HUES48 (cell line): ENCODE results near the gene IRF5.

Experiments
- H3K27ac ChIP-seq: one replicate; pipeline ENCODE4 v1.7.0; 2013; ENCODE audit warnings: low read depth, low read length, inconsistent platforms
- H3K27me3 ChIP-seq: 2 replicates; pipeline ENCODE4 v1.6.1; 2013; ENCODE audit warnings: mild to moderate bottlenecking, low read length; ENCODE audit not compliant: control insufficient read depth, insufficient read depth
- H3K36me3 ChIP-seq: 2 replicates; pipeline ENCODE4 v1.6.1; 2013; ENCODE audit warnings: low read length; ENCODE audit not compliant: control insufficient read depth, insufficient read depth
- H3K4me1 ChIP-seq: 2 replicates; pipeline ENCODE4 v1.6.1; 2013; ENCODE audit warnings: mild to moderate bottlenecking, low read length; ENCODE audit not compliant: control insufficient read depth, insufficient read depth
- H3K4me3 ChIP-seq: 2 replicates; pipeline ENCODE4 v1.5.1; 2013; ENCODE audit warnings: mild to moderate bottlenecking, low read depth, low read length
- H3K9ac ChIP-seq: 2 replicates; pipeline ENCODE4 v1.6.1; 2013; ENCODE audit warnings: mild to moderate bottlenecking, low read depth, low read length, moderate library complexity
- H3K9me3 ChIP-seq: 2 replicates; pipeline ENCODE4 v1.6.1; 2013; ENCODE audit warnings: low read length; ENCODE audit not compliant: control insufficient read depth, insufficient read depth

Gene IRF5

GRCh38 chr7:128937647-128938543, at the start of gene IRF5:
IRF5 (plus strand) TSS chr7:128937927; CDS start chr7:128942082, 4,155 bp downstream.
- H3K27me3 ChIP-seq = peaks cover 72% of the 10 kb centered on the region
- H3K9me3 ChIP-seq = no peaks in the 10 kb centered on the region
- no peaks in the 10 kb centered on the region for H3K4me1 ChIP-seq
- H3K9ac ChIP-seq = no peak within 1 kb of the TSS
- no peak within 1 kb of the TSS for H3K27ac ChIP-seq
- H3K36me3 ChIP-seq = no peaks in the 10 kb centered on the region
- peak within 1 kb of the TSS; percentile 62 for H3K4me3 ChIP-seq

GRCh38 chr7:128888039-128888755, 49.5 kb upstream of the IRF5 start:
- Histone ChIP-seq H3K27me3 (peaks cover 6% of the 10 kb centered on the region), H3K4me3 (no peak overlapping the region), H3K9ac (no peak overlapping the region), H3K9me3 (no peaks in the 10 kb centered on the region), H3K4me1 (peaks cover 22% of the 10 kb centered on the region; the same call in 1 of the 2 replicates), H3K27ac (no peak overlapping the region), H3K36me3 (no peaks in the 10 kb centered on the region)

GRCh38 chr7:128888756-128889095, 49.0 kb upstream of the IRF5 start:
- Histone ChIP-seq H3K27ac (peak overlapping the region; percentile 11), H3K9ac (no peak overlapping the region), H3K4me3 (no peak overlapping the region), H3K9me3 (no peaks in the 10 kb centered on the region), H3K27me3 (peaks cover 6% of the 10 kb centered on the region), H3K4me1 (peaks cover 22% of the 10 kb centered on the region; the same call in 1 of the 2 replicates), H3K36me3 (no peaks in the 10 kb centered on the region)

- Histone ChIP-seq H3K27me3 (peaks cover 6% of the 10 kb centered on the region), H3K4me3 (no peak overlapping the region), H3K9ac (no peak overlapping the region), H3K9me3 (no peaks in the 10 kb centered on the region), H3K4me1 (peaks cover 22% of the 10 kb centered on the region; the same call in 1 of the 2 replicates), H3K36me3 (no peaks in the 10 kb centered on the region), H3K27ac (peak overlapping the region; percentile 16)
Measured at GRCh38 chr7:128889121-128889520, 48.6 kb upstream of the IRF5 start.

- no peak overlapping the region for H3K9ac ChIP-seq
- no peaks in the 10 kb centered on the region for H3K36me3 ChIP-seq
- peaks cover 22% of the 10 kb centered on the region; the same call in 1 of the 2 replicates for H3K4me1 ChIP-seq
- no peak overlapping the region for H3K27ac ChIP-seq
- H3K4me3 ChIP-seq = peak overlapping the region; percentile 63
- H3K27me3 ChIP-seq = peaks cover 6% of the 10 kb centered on the region
- H3K9me3 ChIP-seq = no peaks in the 10 kb centered on the region
Measured at GRCh38 chr7:128890306-128891109, 47.2 kb upstream of the IRF5 start.

GRCh38 chr7:128891110-128891941, 46.4 kb upstream of the IRF5 start:
- Histone ChIP-seq H3K9ac (no peak overlapping the region), H3K36me3 (no peaks in the 10 kb centered on the region), H3K4me3 (peak overlapping the region; percentile 63), H3K27ac (no peak overlapping the region), H3K9me3 (no peaks in the 10 kb centered on the region), H3K4me1 (peaks cover 22% of the 10 kb centered on the region; the same call in 1 of the 2 replicates), H3K27me3 (peaks cover 6% of the 10 kb centered on the region)

GRCh38 chr7:128891942-128892269, 45.8 kb upstream of the IRF5 start:
- Histone ChIP-seq H3K9me3 (no peaks in the 10 kb centered on the region), H3K27me3 (peaks cover 6% of the 10 kb centered on the region), H3K4me1 (peaks cover 22% of the 10 kb centered on the region; the same call in 1 of the 2 replicates), H3K27ac (no peak overlapping the region), H3K9ac (no peak overlapping the region), H3K36me3 (no peaks in the 10 kb centered on the region), H3K4me3 (no peak overlapping the region)

- Histone ChIP-seq H3K9me3 (no peaks in the 10 kb centered on the region), H3K27ac (no peak overlapping the region), H3K4me3 (no peak overlapping the region), H3K9ac (no peak overlapping the region), H3K4me1 (peaks cover 22% of the 10 kb centered on the region; the same call in 1 of the 2 replicates), H3K36me3 (no peaks in the 10 kb centered on the region), H3K27me3 (peaks cover 6% of the 10 kb centered on the region)
Measured at GRCh38 chr7:128892521-128893250, 45.0 kb upstream of the IRF5 start.

GRCh38 chr7:128893251-128894100, 44.3 kb upstream of the IRF5 start:
- Histone ChIP-seq H3K36me3 (no peaks in the 10 kb centered on the region), H3K9me3 (no peaks in the 10 kb centered on the region), H3K27ac (no peak overlapping the region), H3K4me3 (no peak overlapping the region), H3K4me1 (peaks cover 17% of the 10 kb centered on the region; the same call in 1 of the 2 replicates), H3K9ac (no peak overlapping the region), H3K27me3 (peaks cover 6% of the 10 kb centered on the region)
